Chondrocyte (in vitro differentiated cells): Measurements from ENCODE around the gene ITIH1. TPM values are rescaled to one million over a fixed set of nuclear protein-coding genes. Genes with fewer than 3 reads are reported as not detected.

Experiments
- DNase-seq: peaks from one replicate; pipeline ENCODE4 v3.0.0; 2021; ENCODE audit warnings: mixed read lengths, low spot score
- H3K27ac Mint-ChIP-seq: one replicate; pipeline ENCODE4 v1.8.0; 2021; ENCODE audit warnings: mild to moderate bottlenecking, moderate library complexity, mixed read lengths; ENCODE audit not compliant: unreplicated experiment
- H3K27me3 Mint-ChIP-seq: 2 replicates; pipeline ENCODE4 v1.8.0; 2021; ENCODE audit warnings: low read depth, mixed read lengths
- H3K36me3 Mint-ChIP-seq: 2 replicates; pipeline ENCODE4 v1.8.0; 2021; ENCODE audit warnings: low read depth, mixed read lengths
- H3K4me1 Mint-ChIP-seq: 2 replicates; pipeline ENCODE4 v1.8.0; 2021; ENCODE audit warnings: low read depth, mild to moderate bottlenecking, mixed read lengths
- H3K4me3 Mint-ChIP-seq: one replicate; pipeline ENCODE4 v1.8.0; 2021; ENCODE audit warnings: mild to moderate bottlenecking, moderate library complexity, mixed read lengths; ENCODE audit not compliant: unreplicated experiment
- H3K9me3 Mint-ChIP-seq: 2 replicates; pipeline ENCODE4 v1.8.0; 2021; ENCODE audit warnings: low read depth, mixed read lengths
- total RNA-seq: library from RNA; stranded (reverse); gene quantifications from 3 replicates; pipeline ENCODE4 v1.2.1, GENCODE V29; 2021
- TF ChIP-seq, protein P1 (sequence below): fragments of 200-600 bp; sonication (generic); IDR thresholded peaks from 2 replicates; pipeline ENCODE4 v1.5.0; 2021; ENCODE audit warnings: antibody characterized with exemption, mild to moderate bottlenecking, moderate library complexity

Gene ITIH1
- total RNA-seq, 1 donor from 2014 or later = not detected

DNA sequence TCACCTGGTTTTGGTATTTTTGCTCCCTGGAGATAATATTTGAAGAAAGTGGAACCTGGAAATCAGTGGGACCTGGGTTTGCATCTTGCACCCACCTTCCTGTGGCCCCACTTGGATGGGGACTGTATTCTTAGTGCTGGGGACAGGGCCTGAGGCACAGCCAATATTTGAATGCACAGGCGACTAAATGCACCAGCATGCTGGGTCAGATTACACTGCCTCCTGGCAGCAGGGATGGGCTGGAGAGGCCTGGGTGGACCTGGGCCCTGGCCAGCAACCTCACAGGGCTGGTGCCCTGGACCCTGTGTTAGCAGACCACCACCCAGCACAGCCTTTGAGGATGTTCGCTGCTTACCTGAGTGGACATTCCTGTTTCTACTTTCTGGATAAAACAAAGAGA, 42.5 kb downstream of the ITIH1 start:
- DNase-seq = no peak
- Mint-ChIP-seq H3K27me3 (no peaks in the 10 kb centered on the region), H3K4me3 (no peak overlapping the region), H3K4me1 (no peaks in the 10 kb centered on the region), H3K36me3 (no peaks in the 10 kb centered on the region), H3K9me3 (no peaks in the 10 kb centered on the region), H3K27ac (no peak overlapping the region)
- TF ChIP-seq, protein P1, sequence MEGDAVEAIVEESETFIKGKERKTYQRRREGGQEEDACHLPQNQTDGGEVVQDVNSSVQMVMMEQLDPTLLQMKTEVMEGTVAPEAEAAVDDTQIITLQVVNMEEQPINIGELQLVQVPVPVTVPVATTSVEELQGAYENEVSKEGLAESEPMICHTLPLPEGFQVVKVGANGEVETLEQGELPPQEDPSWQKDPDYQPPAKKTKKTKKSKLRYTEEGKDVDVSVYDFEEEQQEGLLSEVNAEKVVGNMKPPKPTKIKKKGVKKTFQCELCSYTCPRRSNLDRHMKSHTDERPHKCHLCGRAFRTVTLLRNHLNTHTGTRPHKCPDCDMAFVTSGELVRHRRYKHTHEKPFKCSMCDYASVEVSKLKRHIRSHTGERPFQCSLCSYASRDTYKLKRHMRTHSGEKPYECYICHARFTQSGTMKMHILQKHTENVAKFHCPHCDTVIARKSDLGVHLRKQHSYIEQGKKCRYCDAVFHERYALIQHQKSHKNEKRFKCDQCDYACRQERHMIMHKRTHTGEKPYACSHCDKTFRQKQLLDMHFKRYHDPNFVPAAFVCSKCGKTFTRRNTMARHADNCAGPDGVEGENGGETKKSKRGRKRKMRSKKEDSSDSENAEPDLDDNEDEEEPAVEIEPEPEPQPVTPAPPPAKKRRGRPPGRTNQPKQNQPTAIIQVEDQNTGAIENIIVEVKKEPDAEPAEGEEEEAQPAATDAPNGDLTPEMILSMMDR = no peak

DNA sequence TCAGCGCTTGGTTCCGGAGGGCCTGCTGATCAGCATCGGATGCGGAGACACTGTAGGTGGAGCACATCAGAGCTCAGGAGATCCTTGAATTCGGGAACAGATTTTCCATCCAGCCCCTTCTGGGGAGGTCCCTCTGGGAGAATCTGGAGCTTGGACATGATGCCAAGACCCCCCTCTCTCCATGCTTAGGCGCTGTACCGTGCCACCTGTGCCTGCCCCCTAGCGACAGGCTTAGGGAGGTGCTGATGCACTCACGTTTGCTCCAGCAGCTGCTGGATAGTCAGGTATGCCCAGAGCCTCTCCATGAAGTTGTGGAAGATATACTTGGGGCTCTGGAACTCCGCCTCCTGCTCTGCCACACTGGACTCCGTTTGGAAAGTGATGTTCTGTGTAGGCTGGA, 43.3 kb downstream of the ITIH1 start:
- Mint-ChIP-seq H3K4me3 (no peak overlapping the region), H3K36me3 (no peaks in the 10 kb centered on the region), H3K27me3 (no peaks in the 10 kb centered on the region), H3K27ac (no peak overlapping the region), H3K4me1 (no peaks in the 10 kb centered on the region), H3K9me3 (no peaks in the 10 kb centered on the region)
- no peak for DNase-seq
- TF ChIP-seq, protein P1 = peak; percentile 71

DNA sequence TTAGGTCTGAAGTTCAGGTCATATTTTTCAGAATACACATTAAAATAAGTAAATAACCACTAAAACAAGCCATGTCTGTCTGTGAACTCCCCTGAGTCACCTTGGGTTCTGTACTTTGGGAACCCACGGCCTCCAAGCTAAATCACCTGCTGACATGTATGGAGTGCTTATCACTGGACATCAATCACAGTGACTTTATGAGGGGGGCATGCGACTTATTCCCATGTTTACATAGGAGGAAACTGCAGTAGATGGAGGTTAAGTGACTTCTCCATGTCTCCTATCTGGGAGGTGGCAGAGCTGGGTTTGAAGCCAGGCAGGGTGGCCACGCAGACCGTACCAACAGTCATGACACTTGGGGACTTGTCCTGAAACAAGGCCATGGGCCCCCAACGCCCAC, 45.0 kb downstream of the ITIH1 start:
- H3K4me1 Mint-ChIP-seq = peaks cover 2% of the 10 kb centered on the region

DNA sequence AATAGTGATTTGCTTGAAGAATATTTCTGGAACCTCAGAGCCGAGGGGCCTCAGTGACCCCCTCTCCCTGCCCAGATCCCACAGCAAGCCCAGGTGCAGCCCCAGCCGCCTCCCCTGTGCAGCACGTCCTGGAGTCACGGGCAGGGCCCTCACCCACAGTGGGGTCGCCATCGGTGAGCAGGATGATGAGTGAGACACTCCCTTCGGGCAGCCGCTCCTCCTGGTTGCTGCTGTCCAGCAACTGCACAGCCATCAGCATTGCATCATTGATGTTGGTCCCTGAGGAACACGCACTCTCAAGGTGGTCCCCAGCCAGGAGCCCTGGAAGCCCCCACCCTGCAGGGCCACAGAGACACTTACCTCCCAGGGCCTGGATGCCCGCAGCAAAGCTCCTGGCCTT, 46.6 kb downstream of the ITIH1 start:
- no peaks in the 10 kb centered on the region for H3K36me3 Mint-ChIP-seq
- H3K9me3 Mint-ChIP-seq = no peaks in the 10 kb centered on the region
- no peak overlapping the region for H3K4me3 Mint-ChIP-seq
- DNase-seq = no peak
- H3K27me3 Mint-ChIP-seq = no peaks in the 10 kb centered on the region
- H3K4me1 Mint-ChIP-seq = peaks cover 13% of the 10 kb centered on the region
- no peak overlapping the region for H3K27ac Mint-ChIP-seq
- TF ChIP-seq, protein P1 = no peak

More for the DNA sequence above, 45.0 kb downstream of the ITIH1 start:
- Mint-ChIP-seq H3K27me3 (no peaks in the 10 kb centered on the region), H3K27ac (no peak overlapping the region), H3K9me3 (no peaks in the 10 kb centered on the region), H3K4me3 (no peak overlapping the region), H3K36me3 (no peaks in the 10 kb centered on the region)
- DNase-seq = no peak
- TF ChIP-seq, protein P1 = no peak

DNA sequence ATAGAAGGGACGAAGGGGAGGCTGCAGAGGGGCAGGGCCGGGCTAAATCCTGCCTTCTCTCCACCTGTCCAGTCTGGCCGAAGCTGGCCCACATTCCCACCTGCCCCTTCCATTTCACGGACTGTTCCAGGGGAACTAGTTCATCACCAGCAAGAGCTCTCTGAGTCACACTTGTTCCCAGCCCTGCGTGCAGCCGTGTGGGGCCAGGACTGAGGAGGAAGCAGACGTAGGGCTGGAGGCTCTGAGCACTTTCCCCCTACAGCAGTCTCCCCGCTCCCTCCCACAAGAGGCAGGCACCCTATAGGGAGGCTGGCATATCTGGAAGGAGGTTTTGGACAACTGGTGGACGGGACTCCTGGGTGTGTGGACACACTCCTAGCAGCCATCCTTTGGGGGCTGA, 50.0 kb downstream of the ITIH1 start:
- TF ChIP-seq, protein P1 = no peak
- no peak overlapping the region for H3K4me3 Mint-ChIP-seq
- H3K27ac Mint-ChIP-seq = peak overlapping the region; percentile 69
- H3K9me3 Mint-ChIP-seq = no peaks in the 10 kb centered on the region
- H3K4me1 Mint-ChIP-seq = peaks cover 34% of the 10 kb centered on the region
- DNase-seq = no peak
- H3K36me3 Mint-ChIP-seq = no peaks in the 10 kb centered on the region
- no peaks in the 10 kb centered on the region for H3K27me3 Mint-ChIP-seq
